Stimulated activated CD4-positive, alpha-beta T cell treated with anti-CD3 and anti-CD28 coated beads, TNF-alpha, amount 100 ng/mL, for 4 hours (primary cell): ENCODE data around the gene RFX1.
"Not testable (repeated sequence)": the region's sequence is repeated elsewhere in the genome, so short reads cannot be mapped to it uniquely, and the experiment has no call there.

Experiments used
- DNase-seq, 3 experiments: peaks; one replicate each; pipeline ENCODE4 v3.0.0-alpha.2; 2020; ENCODE audit warnings: low read depth in 3 of 3

Gene RFX1

GRCh38 chr19:13979686-13980085, 26.4 kb downstream of the RFX1 start:
- DNase-seq = no peak

- no peak for DNase-seq
These were observed 26.9 kb downstream of the RFX1 start for GRCh38 chr19:13979244-13979615.

- DNase-seq = no peak
These were observed 27.5 kb downstream of the RFX1 start for GRCh38 chr19:13978351-13979243.

DNA sequence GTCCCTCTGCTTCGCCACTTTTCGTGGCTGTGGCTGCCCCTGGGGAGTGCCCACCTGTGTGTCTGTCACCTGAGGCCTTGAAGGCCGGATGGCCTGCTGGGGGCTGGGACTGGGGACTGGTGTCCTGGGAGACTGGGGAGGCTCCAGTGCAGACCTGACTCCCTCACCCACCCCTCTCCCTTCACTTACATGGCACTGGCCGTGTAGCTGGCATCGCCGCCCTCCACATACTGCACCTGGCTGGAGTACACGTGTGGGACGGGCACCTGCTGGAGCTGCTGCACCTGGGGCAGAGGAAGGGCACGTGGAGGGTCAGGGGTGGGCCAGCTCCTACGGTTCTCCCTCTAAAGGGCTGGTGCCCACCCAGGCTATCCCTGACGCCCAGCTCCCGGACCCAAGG, 28.3 kb downstream of the RFX1 start:
- DNase-seq = no peak

DNA sequence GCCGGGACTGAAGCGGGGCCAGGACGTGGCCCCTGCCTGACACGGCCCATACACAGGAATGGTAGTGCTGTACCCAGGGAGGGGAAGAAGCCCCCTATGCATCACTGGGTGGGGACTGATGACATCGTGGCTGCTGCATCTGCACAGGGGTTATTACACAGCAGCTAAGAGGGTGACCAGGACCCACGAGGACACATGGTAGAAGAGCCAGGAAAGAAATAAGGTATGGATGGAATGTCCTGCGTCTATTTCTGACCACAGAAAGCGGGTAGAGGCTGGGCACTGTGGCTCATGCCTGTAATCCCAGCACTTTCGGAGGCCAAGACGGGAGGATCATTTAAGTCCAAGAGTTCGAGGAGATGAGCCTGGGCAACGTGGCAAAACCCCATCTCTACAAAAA, 29.7 kb downstream of the RFX1 start:
- DNase-seq = no peak

DNA sequence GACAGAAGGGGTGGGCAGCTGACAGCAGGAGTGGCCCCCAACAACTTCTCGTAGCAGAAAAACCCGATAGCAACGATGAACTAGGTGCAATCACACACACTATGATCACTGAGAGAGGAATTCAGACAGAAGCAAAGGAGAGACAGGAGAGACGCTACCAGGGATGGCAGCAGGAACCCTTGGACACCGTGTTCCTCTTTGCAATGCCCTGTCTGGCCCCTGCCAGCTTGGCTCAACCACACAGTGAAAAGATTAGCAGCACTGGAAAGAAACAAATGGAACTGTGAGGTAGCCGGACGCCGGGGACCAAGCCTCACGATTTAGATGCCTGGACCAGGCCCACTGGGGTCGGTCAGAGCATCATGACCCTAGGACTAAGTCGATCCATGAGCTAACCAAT, 30.2 kb downstream of the RFX1 start:
- DNase-seq = no peak

DNA sequence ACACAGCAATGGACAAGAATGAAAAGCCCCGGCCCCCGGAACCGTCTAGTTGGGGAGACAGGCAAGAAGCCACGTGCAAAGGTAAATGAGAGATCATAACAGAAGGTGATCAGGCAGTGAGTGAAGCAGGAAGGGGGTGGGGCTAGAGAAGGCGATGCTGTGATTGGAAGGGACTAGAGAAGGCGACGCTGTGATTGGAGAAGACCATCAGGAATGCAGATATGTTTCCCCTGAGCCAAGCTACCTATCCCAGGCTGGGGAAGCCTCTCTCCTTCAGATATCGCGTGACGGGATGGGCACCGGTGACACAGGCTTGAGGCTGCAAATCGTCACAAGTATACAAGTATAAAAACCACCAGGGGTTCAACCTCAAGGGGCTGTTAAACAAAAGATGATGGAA, 32.0 kb downstream of the RFX1 start:
- DNase-seq = no peak

GRCh38 chr19:13973479-13973878, 32.6 kb downstream of the RFX1 start:
- DNase-seq = not testable (repeated sequence)

- no peak for DNase-seq
These were observed 33.6 kb downstream of the RFX1 start for GRCh38 chr19:13972368-13973155.

GRCh38 chr19:13971868-13972267, 34.3 kb downstream of the RFX1 start:
- DNase-seq = not testable (repeated sequence)

GRCh38 chr19:13969897-13970296, 36.2 kb downstream of the RFX1 start:
- DNase-seq = no peak

- no peak for DNase-seq
These were observed 37.1 kb downstream of the RFX1 start for GRCh38 chr19:13968999-13969398.

GRCh38 chr19:13968383-13968935, 37.7 kb downstream of the RFX1 start:
- DNase-seq = no peak

DNA sequence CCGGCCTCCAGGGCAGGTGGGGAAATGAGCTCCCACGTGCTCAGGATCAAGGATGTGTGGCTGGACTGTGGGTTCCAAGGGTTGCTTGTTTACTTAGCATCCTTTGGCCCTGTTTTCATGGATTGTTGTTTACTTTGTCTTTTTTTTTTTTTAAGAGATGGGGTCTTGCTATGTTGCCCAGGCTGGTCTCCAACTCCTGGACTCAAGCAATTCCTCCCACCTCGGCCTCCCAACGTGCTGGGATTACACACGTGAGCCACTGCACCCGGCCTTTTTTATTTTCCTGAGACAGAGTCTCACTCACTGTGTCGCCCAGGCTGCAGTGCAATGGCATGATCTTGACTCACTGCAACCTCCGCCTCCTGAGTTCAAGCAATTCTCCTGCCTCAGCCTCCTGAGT, 38.9 kb downstream of the RFX1 start:
- not testable (repeated sequence) for DNase-seq

DNA sequence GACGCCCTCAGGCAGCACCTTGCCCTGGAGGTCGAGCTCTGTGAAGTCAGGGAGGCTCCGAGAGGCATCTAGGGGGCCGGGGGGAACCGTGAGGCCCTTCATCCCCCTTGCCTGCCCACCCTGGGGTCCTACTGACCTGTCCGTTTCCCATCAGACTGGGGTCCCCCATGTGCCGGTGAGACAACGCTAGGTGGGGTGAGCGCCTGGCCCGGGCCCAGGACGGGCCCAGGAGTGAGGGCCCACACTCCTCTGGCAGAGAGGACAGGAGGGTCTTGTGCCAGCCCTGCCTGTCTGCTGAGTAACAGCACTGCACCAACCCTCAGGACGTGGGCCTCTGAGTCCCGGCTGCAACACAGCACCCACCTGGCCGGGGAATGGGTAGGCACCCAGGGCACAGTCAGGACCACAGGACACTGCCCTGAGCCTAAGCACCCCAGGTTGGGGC, 39.4 kb downstream of the RFX1 start:
- no peak for DNase-seq

GRCh38 chr19:13965926-13966683, 40.0 kb downstream of the RFX1 start:
- no peak for DNase-seq

GRCh38 chr19:13965377-13965896, 40.7 kb downstream of the RFX1 start:
- no peak for DNase-seq

- no peak for DNase-seq
These were observed 41.3 kb downstream of the RFX1 start for GRCh38 chr19:13964776-13965175.

GRCh38 chr19:13963603-13964105, 42.5 kb downstream of the RFX1 start:
- DNase-seq = no peak

- DNase-seq = no peak
These were observed 43.2 kb downstream of the RFX1 start for GRCh38 chr19:13962699-13963602.
